NCI-H526 treated with DMSO at 0.1 percent for 48 hours (cell line): Measurements from ENCODE around the gene ARL5C.
"Not testable (repeated sequence)": the region's sequence is repeated elsewhere in the genome, so short reads cannot be mapped to it uniquely, and the experiment has no call there.

Experiments used
- DNase-seq: peaks from one replicate; lab custom pipeline; 2025; lab: John Stamatoyannopoulos, UW

The ARL5C gene

DNA sequence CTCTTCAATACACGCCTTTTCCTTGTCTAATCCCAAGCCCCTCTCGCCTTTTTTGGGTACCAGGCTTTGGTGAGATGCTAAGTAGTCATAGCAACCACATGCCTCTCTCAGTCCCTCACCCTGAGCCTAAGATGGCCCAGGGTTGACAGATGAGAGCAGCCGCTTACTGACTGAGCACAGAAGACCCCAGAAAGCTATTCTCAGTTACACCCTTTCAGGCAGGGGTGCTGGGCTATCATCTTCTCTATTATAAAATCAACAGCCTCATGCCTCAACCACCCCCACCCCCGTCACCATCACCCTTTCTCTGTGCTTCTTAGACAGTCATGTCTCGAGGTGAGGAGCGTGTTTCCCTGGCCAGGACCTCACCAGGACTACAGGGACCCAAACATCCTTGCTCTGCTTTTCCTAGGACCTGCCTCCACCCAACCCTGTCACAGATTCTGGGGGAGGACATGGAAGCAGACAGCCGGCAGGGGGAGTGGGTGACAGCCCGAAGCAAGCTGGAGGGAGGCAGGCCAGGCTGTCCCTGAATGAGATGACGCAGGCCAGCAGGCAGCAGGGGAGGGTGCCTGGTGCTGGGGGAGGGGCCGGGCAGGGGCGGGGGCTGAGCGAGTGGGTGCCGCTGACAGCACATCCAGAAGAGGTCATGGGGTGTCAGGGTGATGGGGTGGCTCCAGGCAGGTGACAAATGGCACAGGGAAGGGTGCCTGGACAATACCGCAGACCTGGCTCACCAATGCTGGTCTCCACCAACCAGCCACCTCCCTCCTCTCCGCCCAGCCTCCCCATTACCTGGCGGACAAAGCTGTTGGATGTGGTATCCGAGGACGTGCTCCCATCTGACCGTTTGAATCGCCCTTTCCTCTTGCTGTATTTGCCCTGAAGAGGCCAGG is 28.4 kb upstream of the ARL5C start:
- DNase-seq, result no peak

DNA sequence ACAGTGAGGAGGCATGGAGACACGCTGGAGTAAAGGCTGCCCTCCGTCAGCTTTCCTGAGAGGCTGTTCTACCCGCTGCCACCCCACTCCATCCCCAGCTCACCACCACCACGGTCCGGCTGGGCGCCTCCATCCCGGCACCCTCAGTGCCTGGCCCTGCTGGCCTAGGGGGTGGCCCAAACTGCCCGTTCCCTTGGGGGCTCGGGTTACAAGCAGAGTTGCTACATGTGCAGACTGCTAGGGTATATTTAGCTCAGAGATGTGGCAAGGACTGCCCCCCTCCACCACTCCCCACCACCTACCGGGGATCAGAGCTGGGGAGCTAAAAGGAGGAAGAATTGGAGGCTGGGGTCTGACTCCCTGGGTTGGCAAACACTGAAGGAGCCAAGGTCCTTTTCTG is 27.4 kb upstream of the ARL5C start:
- DNase-seq, result no peak

DNA sequence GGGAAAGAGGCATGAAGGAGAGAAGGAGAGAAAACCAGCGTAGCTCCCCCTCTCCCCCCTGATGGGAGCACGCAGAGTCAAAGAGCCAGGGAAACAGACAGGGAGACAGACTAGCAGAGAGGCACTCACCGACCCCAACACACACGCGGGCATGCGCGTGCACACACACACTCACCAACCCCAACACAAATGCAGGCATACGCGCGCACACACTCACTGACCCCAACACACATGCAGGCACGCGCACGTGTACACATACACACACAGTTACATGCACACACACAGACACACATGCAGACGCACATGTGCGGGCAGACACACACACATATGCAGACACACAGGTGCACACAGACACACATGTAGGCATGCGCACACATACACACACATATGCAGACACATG is 26.9 kb upstream of the ARL5C start:
- DNase-seq, result no peak

DNA sequence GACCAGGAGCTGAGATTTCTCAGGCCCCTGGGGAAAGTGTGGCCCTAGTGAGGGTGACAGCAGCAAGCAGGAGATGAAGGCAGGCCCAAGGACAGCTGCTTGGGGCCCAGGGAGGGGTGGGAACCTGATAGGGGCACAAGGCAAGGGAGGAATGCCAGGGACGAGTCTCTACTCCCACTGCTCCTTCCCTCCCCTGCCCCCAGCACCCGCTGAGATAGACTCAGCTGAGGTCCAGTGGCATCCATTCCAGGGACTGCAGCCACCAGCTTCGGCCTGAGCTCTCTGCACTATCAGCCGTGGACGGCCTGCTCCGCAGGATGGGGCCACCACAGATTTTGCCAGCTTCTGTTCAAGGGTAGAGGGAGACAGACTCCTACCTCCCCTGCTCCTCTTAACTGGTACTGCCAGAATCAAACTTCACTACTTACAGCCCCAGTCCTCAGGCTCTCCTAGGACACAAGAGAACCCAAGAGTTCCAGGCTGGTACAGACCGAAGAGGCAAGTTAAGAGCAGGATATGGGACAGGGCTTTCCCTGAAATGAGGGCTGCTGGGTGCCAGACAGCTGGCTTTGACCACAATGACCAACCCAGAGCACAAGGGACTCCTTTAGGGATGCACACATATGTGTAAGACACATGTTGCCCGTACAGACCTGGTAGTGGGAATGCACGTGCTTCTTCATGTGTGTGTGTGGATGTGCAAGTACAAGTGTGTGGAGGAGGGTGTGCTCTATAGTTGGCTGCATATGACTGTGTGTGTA is 26.0 kb upstream of the ARL5C start:
- no peak for DNase-seq

DNA sequence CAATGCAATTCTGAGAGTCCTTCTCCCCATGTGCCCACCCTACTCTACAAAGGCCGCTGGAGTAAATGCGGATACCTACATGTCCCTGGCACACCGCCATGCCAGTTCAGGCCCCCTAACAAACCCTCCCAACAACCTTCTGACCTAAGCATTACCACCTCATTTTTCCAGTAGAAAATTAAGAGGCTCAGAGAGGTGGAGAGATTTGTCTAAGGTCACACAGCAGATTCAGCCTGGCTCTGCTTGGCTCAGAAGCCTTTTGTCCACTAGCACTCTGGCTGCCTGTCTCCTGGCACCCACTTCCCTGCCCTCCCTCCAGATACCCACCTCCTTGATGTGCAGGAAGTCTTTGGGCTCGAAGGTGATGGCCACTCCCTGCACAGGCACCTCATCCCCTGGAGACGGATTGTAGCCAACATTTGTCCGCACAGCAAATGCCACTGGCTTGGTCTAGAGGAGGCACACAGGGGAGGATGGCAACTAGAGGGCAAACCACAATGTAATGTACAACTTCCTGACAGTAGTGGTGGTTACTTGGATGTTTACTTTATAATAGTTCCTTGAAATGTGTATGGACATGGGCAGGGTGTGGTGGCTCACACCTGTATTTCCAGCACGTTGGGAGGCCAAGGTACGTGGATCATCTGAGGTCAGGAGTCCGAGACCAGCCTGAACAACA is 21.3 kb upstream of the ARL5C start:
- DNase-seq, result no peak

DNA sequence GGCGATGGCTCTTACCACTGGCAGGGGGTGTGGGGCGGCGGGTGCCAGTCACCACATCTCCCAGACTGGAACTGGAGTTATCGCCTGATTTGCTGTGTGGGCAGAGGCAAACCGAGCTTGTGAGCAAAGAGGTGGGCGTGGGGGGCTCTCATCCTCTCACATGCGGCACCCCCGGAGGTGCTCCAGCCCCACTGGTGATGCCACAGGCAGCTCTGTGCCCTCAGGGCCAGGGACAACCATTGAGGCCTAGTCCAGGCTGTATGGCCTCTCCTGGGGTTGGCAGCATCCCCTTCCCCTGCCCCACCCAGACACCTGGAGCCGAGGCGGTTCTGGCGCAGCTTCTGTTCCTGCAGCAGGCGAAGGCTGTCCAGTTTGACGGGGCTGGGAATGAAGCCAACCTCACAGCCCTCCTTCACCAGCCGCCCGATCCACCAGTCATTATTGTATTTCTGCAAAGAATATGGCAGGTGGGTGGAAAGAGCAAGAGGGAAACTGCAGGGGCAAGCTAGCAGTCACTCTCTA is 20.6 kb upstream of the ARL5C start:
- no peak for DNase-seq

DNA sequence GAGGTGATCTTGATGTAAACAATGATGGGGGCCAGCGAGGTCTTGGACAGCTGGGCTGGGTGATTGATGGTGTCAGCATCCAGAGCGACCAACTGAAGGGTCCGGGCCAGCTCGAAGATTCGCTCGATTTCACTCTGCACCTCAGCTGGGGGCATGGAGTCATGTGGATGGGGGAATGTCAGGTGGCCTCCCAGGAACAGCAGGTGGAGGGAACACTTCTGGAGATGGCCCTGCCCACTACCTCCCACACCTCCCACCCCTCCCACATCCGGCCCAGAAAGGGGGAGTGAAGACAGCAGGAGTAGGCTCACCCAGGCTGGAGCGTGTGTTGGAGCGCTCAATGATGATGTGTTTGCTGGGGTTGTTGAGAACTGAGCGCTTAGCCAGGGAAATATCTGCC is 17.8 kb upstream of the ARL5C start:
- DNase-seq, result no peak

DNA sequence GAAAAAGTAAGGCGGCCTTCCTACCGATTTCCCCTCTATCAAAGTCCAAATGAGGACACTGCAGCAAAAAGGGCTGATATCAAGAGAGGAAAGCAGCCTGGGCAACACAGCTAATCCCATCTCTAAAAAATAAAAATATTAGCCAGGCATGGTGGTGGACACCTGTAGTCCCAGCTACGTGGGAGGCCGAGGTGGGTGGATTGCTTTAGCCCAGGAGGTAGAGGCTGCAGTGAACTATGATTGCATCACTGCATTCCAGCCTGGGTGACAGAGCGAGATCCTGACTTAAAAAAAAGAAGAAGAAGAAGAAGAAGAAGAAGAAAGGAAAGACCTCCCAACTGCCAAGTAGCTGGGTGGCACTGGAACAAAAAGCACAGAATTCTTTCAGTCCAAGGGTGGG is 17.1 kb upstream of the ARL5C start:
- no peak for DNase-seq

DNA sequence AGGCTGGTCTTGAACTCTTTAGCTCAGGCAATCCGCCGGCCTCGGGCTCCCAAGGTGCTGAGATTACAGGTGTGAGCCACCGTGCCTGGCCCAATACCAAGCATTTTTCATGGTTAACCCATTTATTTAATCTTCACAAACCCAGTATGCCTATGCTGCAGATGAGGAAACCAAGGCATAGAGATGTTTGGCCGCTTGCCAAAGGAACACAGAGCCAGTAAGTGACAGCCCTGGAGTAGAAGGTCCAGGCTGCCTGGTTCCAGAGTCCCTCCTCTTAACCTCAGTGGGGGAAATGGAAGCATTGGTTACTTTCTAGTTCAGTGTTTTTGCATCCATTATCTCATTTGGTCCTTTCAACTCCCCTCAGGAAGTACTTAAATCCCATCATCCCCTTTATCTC is 15.3 kb upstream of the ARL5C start:
- DNase-seq, result no peak

DNA sequence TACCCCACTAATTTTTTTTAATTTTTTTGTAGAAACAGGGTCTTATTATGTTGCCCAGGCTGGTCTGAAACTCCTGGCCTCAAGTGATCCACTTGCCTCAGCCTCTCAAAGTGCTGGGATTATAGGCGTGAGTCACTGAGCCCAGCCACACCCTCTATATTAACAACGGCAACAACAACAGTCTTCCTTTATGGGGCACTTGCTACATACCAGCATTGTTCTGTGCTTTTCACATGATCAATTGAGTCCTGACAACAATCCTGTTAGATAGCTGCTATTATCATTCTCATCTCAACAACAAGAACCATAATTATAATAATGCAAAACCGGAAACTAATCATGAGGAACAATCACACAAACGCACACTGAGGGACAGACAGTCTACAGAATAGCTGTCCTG is 12.6 kb upstream of the ARL5C start:
- DNase-seq, result no peak

DNA sequence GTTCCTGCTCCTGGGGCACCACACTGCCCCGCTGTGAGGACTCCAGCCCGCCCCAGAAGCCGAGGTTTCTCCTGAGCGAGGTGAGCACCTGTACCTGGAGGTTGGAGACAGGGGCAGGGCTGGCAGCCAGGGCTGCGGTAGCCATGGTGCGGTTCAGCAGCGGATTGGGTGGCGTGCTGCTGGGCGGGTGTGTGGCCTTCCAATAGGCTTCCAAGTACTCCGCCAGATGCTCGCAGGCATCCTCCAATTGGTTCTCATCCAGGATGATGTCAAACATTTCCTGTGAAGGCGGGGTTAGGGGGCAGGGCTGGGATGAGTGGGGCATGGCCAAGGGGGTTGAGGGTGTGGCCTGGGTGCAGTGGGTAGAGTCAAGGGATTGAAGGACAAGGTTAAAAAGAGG is 11.3 kb upstream of the ARL5C start:
- DNase-seq, result no peak

DNA sequence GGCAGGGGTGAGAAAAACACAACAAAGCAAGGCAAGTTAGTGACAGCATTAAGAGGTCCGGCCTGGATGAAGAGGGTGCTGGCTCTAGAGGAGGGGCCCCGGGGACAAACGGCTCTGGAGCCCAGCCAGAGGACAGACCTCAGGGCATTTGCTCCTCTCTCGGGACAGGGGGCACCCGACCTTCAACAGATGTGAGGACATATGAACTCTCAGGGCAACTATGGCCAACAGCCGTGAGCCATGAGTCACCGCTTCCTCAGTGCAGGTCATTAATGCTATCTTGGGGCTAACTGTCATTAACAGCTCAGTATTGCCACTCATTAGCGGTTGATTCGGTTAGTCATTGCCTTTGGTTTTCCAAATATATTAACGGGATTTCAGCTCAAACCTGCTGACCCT is 9.7 kb upstream of the ARL5C start:
- no peak for DNase-seq

DNA sequence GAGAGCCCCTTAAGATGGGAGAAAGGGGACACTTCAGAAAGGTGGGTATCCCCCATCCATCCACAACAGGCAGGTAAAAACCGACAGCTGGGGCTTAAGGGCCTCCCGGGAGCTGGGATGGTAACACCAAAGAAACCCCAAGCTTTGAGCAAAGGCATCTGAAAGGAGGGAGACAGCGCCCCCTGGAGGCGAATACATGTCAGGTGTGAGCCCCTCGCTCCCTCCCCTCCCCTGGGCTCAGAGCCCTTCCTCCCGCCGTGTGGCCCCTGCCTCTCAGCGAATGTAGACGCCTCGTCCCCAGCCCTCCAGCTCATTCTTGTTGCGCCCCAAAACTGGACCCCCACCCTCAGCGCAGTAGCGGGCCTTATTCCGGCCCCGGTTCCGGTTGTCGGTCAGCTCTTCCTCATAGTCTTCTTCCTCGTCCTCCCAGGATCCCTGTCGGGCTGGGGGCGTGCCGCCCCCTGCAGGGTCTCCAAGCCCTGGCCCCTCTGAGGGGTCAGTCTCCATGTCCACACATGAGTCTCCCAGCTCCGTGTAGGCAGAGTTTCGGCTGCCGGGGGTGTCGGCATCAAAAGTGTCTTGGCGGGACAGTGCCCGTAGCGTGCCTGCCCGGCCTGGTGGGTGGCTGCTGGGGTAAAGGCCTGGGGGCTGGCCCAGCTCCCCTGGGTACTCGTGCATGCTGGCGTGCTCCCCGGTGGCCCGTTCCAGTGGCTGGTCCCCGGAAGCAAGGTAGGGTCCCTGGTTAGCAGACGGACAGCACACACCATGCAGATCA is 9.1 kb upstream of the ARL5C start:
- peak; percentile 12 for DNase-seq

DNA sequence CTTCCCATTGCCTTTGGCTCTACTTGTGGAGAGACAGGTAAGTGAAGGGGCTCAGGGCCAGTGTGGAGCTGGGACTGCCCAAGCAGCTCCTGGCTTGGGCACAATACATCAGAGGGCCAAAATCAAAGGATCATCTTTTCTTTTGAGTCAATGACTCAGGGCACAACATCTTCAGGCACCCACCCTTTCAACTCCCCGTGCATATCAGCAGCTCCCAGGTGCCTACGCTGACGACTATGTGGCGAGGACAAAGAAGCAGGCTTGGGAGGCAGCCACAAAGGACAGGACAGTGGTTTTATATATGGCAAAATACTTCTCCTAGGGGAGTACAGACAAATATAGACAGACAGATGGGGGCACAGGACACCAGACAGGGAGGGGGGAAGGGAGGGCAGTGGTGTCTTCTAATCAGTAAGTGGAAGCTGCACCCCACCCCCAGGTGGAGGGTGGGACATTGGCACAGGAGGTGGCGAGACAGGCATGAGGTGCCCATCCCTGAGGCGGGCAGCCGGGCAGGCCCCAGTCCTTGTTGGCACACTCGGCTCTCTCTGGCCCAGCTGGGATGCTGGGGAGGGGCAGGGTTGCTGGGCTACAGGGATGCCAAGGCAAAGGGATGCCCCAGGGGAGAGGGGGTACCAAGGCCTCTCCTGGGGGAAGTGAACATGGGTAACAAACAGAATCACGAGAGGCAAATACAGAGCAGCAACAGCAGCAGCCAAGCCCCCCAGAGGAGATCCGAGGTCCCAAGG is 7.7 kb upstream of the ARL5C start:
- DNase-seq, result no peak

DNA sequence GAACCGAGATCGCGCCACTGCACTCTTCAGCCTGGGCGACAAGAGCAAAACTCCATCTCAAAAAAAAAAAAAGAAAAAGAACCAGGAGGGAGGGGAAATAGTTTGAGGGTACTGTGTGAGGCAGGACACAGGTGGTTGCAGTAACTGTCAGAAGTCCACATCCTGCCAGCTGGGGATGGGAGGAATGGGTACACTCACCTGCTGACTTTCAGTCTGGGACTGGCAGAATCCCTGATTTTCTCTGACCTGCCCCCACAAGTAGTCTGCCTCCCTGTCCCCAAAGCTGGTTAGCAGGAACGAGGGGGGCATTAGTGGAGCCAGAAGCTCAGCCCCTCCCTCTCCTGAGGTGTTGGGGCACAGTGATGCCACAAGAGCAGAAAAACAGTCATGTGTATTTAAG is 7.1 kb upstream of the ARL5C start:
- DNase-seq, result no peak

DNA sequence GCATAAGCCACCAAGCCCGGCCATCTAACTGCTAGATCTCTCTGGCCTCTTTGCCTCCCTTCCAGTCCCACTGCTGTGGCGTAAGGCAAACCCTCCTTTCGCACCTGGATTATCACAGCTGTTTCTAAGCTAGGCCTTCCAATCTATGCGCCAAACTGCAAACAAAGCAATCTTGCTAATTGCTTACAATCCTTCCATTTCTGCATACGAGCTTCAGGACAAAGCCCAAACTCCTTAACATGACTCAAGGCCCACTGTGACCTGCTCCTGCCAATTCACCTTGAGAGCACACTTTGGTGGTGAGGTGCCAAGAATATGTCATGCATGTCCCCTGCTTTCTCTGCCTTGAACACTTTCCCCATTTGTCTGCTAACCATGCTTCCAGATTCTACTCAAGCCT is 6.0 kb upstream of the ARL5C start:
- no peak for DNase-seq

DNA sequence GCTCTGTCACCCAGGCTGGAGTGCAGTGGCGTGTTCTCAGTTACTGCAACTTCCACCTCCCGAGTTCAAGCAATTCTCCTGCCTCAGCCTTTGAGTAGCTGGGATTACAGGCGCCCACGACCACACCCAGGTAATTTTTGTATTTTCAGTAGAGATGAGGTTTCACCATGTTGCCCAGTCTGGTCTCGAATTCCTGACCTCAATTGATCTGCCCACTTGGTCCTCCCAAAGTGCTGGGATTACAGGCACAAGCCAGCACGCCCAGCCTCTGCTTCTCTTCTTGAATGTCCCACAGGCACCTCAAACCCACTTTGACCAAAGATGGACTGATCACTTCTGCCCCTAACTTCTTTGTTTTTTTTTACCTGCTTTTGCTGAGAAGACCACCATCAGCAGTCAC is 4.6 kb upstream of the ARL5C start:
- DNase-seq, result no peak

DNA sequence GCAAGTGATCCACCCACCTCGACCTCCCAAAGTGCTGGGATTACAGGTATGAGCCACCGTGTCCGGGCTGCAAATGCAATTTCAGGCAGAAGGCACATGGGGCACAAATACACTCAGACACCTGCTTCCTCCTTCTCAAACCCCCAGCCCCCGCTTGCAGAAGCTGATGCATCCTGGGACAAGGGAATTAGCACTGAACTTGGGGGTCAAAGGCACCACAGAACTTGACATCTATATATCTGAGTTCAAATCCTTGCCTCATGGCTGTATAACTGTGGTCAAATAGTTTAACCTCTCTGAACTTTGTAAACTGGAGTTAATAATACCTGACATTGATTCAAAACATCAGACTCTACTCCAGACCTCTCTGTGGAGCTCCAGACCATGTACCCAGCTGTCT is 4.1 kb upstream of the ARL5C start:
- no peak for DNase-seq

DNA sequence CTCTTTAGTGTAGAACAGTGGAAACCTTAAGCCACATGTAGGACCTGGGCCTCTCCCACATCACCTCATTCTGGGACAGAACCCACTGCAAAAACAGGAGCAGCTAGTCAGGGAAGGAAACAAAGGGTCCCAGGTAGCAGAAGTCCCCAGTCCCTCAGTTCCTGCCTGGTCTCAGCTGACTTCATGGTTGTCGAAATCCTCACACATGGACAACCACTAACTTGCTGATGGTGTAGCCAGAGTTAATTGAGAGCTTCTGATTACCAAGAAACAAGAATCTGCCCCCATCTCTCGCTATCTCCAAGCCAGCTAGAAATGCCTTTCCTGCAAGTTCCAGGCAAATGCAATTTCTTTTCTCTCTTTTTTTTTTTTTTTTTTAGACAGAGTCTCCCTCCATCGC is 3.6 kb upstream of the ARL5C start:
- no peak for DNase-seq

DNA sequence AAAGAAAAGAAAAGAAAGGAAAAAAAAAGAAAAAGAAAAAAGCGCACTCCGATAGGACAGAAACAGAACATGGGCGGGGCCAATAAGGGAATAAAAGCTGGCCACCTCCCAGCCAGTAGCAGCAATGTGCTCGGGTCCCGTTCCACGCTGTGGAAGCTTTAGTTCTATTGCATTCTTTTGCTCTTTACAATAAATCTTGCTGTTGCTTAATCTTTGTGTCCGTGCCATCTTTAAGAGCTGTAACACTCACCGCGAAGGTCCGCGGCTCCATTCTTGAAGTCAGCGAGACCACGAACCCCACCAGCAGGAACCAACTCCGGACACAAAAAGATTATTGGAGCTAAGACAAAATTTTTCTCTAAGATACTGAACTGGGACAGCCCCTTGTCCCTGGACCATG is 3.1 kb upstream of the ARL5C start:
- DNase-seq, result no peak

DNA sequence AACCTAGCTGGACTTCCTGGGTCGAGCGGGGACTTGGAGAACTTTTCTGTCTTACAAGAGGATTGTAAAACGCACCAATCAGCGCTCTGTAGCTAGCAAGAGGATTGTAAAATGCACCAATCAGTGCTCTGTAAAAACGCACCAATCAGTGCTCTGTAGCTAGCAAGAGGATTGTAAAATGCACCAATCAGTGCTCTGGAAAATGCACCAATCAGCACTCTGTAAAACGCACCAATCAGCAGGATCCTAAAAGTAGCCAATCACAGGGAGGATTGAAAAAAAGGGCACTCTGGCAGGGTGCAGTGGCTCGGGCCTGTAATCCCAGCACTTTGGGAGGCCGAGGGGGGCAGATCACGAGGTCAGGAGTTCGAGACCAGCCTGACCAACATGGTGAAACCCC is 2.5 kb upstream of the ARL5C start:
- not testable (repeated sequence) for DNase-seq
